ENCODE data around the gene HNRNPUL1.

The HNRNPUL1 gene

DNA sequence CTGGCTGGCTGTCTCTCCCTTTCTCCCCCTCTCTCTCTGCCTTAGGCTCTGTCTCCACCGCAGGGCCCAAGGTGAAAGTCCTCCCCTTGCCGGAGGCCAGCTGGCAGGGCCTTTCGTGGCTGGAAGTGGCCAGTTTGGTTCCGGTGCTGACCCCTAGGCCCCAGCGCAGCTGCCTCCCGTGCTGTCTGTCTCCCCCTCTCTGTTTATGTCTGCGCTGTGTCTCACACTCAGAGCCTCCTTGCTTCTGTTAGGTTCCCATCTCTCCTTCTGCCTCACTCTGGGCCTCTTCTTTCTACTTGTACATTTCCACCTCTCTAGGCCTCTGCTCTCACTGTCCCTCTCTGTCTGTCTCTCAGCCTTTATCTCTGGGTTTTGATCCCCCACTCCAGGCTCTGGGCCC is 58.9 kb downstream of the HNRNPUL1 start:
- FAIRE-seq: no peak
- TF ChIP-seq TAF1 (IDR thresholded peaks at IDR 0.05; ENCODE audit: low read depth, low read length): no peak
- no peak for TF ChIP-seq SPI1 (IDR thresholded peaks at IDR 0.05; ENCODE audit: low read depth, low read length)
- TF ChIP-seq PAX5 (IDR thresholded peaks at IDR 0.05; ENCODE audit: insufficient read depth, low read length, severe bottlenecking): no peak
- no peak for TF ChIP-seq POLR2AphosphoS5 (IDR thresholded peaks at IDR 0.05; ENCODE audit: low read depth, low read length)
- no peak for TF ChIP-seq POU2F2 (IDR thresholded peaks at IDR 0.05; ENCODE audit: low read depth, low read length)
- TF ChIP-seq POLR2A (IDR thresholded peaks at IDR 0.05; ENCODE audit: low read depth, low read length): no peak
- no peak for DNase-seq (ENCODE audit: insufficient read length, low spot score)

DNA sequence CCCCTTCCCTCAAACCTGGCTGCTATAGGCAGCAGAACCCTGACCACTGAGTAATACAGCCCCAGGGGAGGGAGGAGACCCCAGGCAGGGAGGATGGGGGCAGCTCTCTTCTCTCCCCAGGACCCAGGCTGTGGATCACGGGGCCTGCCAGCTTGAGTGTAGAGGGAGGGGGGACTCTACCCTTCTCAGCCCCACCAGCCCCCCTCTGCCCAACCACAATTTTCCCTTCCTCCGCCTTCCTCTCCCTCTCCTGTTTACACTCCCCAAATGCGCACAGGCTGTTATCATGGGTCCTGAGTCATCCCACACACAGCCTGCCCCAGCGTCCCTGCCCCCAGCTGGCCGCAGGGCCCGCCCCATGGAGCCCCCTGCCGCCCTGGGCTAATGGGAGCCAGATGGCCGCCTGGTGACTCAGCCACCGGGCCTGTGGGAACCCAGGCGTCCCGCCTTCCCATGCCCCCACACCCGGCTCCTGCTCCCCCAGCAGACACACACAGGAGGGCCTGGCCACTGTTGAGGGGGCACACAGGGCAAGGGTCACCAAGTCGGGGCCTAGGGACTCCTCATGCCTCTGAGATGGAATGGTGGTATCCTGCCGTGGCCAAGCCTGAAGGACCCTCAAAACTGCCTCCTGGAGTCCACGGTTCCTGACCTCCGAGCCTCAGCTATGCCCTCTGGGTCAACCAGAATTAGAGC is 59.4 kb downstream of the HNRNPUL1 start:
- FAIRE-seq (no peak), DNase-seq (ENCODE audit: insufficient read length, low spot score) (no peak)
- TF ChIP-seq SPI1 (IDR thresholded peaks at IDR 0.05; ENCODE audit: low read depth, low read length) (no peak), POLR2AphosphoS5 (IDR thresholded peaks at IDR 0.05; ENCODE audit: low read depth, low read length) (no peak), POLR2A (IDR thresholded peaks at IDR 0.05; ENCODE audit: low read depth, low read length) (no peak), PAX5 (IDR thresholded peaks at IDR 0.05; ENCODE audit: insufficient read depth, low read length, severe bottlenecking) (no peak), POU2F2 (IDR thresholded peaks at IDR 0.05; ENCODE audit: low read depth, low read length) (no peak), TAF1 (IDR thresholded peaks at IDR 0.05; ENCODE audit: low read depth, low read length) (no peak)

DNA sequence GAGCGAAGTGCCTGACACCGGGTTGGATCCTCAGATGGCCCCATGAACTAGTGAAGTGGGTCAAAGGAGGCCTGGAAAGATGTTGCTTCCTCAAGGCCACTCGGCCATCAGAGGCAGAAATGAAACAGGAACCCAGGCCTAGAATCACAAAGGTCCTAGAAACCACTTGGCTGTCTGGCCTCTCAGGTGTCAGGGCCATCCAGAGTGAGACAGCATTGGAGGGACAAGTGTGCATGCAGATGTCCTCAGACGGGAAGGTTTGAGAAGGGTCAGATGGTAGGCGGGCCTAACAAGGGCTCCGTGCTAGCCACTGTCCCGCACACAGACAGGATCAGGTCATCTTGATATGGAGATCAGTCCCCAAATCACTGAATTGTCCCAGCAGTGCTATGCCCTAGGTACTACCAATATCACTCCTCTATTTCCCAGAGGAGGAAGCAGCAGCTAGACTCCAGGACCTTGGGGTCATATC is 60.1 kb downstream of the HNRNPUL1 start:
- DNase-seq (ENCODE audit: insufficient read length, low spot score) (no peak), FAIRE-seq (no peak)
- TF ChIP-seq SPI1 (IDR thresholded peaks at IDR 0.05; ENCODE audit: low read depth, low read length): 0 out of 2 replicates have a peak, but pooled peaks have one; percentile 10
- peak; percentile 31; the same call in 1 of the 2 replicates for TF ChIP-seq POLR2AphosphoS5 (IDR thresholded peaks at IDR 0.05; ENCODE audit: low read depth, low read length)
- no peak for TF ChIP-seq POU2F2 (IDR thresholded peaks at IDR 0.05; ENCODE audit: low read depth, low read length)

DNA sequence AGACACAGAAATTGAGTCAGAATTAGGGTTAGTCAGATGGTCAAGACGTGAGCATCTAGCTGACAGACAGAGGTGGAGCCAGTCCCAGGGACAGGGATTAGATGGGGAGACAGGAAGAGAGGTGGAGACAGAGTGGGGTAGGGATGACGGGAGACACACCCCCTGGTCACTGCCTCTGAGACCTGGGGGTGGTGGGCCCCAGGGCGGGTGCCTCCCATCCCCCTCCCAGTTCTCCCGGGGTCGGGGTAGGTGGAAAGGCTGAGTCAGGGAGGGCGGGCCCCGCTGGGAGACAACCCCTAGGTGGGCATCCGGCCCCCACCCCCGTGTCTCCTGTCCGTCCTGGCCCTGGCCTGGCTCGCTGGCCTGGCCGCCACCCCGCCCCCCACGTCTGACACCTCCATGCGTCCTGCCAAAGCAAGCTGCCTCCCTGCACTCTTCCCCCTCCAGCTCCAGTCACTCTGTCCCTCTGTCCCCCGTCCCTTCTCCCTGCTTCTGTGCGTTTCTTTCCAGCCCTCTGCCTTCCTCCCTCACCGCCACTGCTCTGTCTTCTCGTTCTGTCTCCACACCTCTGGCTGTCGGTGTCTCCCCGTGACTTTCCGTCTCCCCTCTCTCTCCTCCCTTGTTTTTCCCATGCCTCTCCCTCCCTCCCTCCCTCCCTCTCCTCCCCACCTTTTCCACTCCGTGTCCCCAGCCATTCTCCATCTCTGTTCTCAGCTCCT is 60.9 kb downstream of the HNRNPUL1 start:
- no peak for TF ChIP-seq POU2F2 (IDR thresholded peaks at IDR 0.05; ENCODE audit: low read depth, low read length)
- peak; percentile 40 for TF ChIP-seq POLR2AphosphoS5 (IDR thresholded peaks at IDR 0.05; ENCODE audit: low read depth, low read length)
- no peak for TF ChIP-seq PAX5 (IDR thresholded peaks at IDR 0.05; ENCODE audit: insufficient read depth, low read length, severe bottlenecking)
- no peak for TF ChIP-seq SPI1 (IDR thresholded peaks at IDR 0.05; ENCODE audit: low read depth, low read length)
- FAIRE-seq: no peak
- no peak for DNase-seq (ENCODE audit: insufficient read length, low spot score)

GRCh38 chr19:41325640-41325946 is 61.4 kb downstream of the HNRNPUL1 start:
- no peak for FAIRE-seq
- DNase-seq (ENCODE audit: insufficient read length, low spot score): no peak
- no peak for TF ChIP-seq PAX5 (IDR thresholded peaks at IDR 0.05; ENCODE audit: insufficient read depth, low read length, severe bottlenecking)
- no peak for TF ChIP-seq POU2F2 (IDR thresholded peaks at IDR 0.05; ENCODE audit: low read depth, low read length)
- TF ChIP-seq POLR2AphosphoS5 (IDR thresholded peaks at IDR 0.05; ENCODE audit: low read depth, low read length): no peak
- no peak for TF ChIP-seq POLR2A (IDR thresholded peaks at IDR 0.05; ENCODE audit: low read depth, low read length)
- TF ChIP-seq TAF1 (IDR thresholded peaks at IDR 0.05; ENCODE audit: low read depth, low read length): no peak
- no peak for TF ChIP-seq SPI1 (IDR thresholded peaks at IDR 0.05; ENCODE audit: low read depth, low read length)

GRCh38 chr19:41325947-41326706 is 62.0 kb downstream of the HNRNPUL1 start:
- FAIRE-seq: peak; percentile 98
- peak; percentile 54 for TF ChIP-seq POLR2AphosphoS5 (IDR thresholded peaks at IDR 0.05; ENCODE audit: low read depth, low read length)
- no peak for TF ChIP-seq SPI1 (IDR thresholded peaks at IDR 0.05; ENCODE audit: low read depth, low read length)
- peak; percentile 25; the same call in 1 of the 2 replicates for TF ChIP-seq POU2F2 (IDR thresholded peaks at IDR 0.05; ENCODE audit: low read depth, low read length)
- peak; percentile 83 for TF ChIP-seq PAX5 (IDR thresholded peaks at IDR 0.05; ENCODE audit: insufficient read depth, low read length, severe bottlenecking)
- TF ChIP-seq POLR2A (IDR thresholded peaks at IDR 0.05; ENCODE audit: low read depth, low read length): peak; percentile 76
- TF ChIP-seq TAF1 (IDR thresholded peaks at IDR 0.05; ENCODE audit: low read depth, low read length): no peak
- DNase-seq (ENCODE audit: insufficient read length, low spot score): peak; percentile 66

DNA sequence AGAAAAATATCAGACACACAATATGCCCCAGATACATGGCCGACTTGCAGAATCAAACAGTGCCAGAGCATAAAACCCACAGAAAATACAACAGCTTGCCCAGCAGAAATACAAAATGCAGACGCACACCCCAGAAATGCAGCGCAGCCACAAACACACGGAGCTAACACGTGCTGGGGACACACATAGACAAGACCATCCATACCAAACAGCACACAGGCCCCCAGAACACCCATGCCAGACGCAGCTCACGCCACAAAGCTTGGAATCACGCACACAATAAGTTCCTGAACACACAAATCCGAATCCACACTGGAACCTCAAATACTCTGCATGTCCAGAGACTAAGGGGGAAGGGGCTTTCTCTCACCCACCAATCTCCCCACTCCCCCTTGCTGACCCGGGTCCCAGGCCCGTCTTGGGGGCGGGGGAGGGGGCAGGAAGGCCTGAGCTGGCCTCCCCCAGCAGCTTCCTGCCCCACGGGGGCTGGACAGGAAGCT is 63.0 kb downstream of the HNRNPUL1 start:
- DNase-seq (ENCODE audit: insufficient read length, low spot score) (no peak), FAIRE-seq (no peak)
- TF ChIP-seq POU2F2 (IDR thresholded peaks at IDR 0.05; ENCODE audit: low read depth, low read length) (0 out of 2 replicates have a peak, but pooled peaks have one; percentile 33), SPI1 (IDR thresholded peaks at IDR 0.05; ENCODE audit: low read depth, low read length) (no peak), TAF1 (IDR thresholded peaks at IDR 0.05; ENCODE audit: low read depth, low read length) (no peak), PAX5 (IDR thresholded peaks at IDR 0.05; ENCODE audit: insufficient read depth, low read length, severe bottlenecking) (no peak), POLR2A (IDR thresholded peaks at IDR 0.05; ENCODE audit: low read depth, low read length) (0 out of 2 replicates have a peak, but pooled peaks have one; percentile 50), POLR2AphosphoS5 (IDR thresholded peaks at IDR 0.05; ENCODE audit: low read depth, low read length) (no peak)

DNA sequence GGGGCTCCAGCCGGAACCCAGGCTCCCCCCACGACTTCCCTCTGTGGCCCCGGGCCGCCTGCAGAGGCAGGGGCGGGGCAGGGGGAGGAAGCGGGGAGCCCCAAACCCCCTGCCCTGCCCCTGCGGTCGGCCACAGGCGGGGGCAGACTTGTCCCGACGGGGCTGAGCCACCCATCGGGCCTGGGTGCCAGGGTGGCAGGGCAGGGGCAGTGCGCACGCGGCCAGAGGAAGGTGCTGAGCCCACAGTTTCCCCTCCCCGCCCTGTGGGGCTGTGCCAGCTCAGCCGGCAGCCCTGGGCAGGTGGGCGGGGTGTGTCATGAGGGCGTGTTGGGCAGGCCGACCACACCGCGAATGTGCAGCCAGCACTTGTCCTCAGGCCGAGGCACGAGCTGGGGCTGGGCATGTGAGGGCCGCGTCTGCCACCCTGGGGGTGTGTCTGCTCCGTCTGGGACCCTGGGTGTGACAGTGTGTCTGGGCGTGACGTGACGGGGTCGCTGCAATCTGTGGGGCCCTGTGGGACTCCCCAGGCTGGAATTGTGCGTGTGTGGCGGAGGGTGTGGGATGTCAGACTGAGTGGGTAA is 63.5 kb downstream of the HNRNPUL1 start:
- peak; percentile 84 for DNase-seq (ENCODE audit: insufficient read length, low spot score)
- TF ChIP-seq POLR2A (IDR thresholded peaks at IDR 0.05; ENCODE audit: low read depth, low read length): no peak
- peak; percentile 30 for TF ChIP-seq PAX5 (IDR thresholded peaks at IDR 0.05; ENCODE audit: insufficient read depth, low read length, severe bottlenecking)
- peak; percentile 52 for TF ChIP-seq SPI1 (IDR thresholded peaks at IDR 0.05; ENCODE audit: low read depth, low read length)
- TF ChIP-seq POLR2AphosphoS5 (IDR thresholded peaks at IDR 0.05; ENCODE audit: low read depth, low read length): peak; percentile 86
- 0 out of 2 replicates have a peak, but pooled peaks have one; percentile 20 for TF ChIP-seq TAF1 (IDR thresholded peaks at IDR 0.05; ENCODE audit: low read depth, low read length)
- peak; percentile 98 for FAIRE-seq

Measured in GM12891 (cell line).